ENCODE measurements around the gene LGI4.

- TF ChIP-seq CTCF (IDR thresholded peaks at IDR 0.05; ENCODE audit: low read depth, low read length, missing input control): no peak
- TF ChIP-seq RAD21 (IDR thresholded peaks at IDR 0.05): no peak
- TF ChIP-seq REST (IDR thresholded peaks at IDR 0.05): peak; percentile 28
- TF ChIP-seq FOXA1 (IDR thresholded peaks at IDR 0.05): no peak
- TF ChIP-seq ZBTB33 (IDR thresholded peaks at IDR 0.05): no peak
- TF ChIP-seq JUND (IDR thresholded peaks at IDR 0.05): peak in 1 of 2 donors; percentile 11
- TF ChIP-seq MAX (IDR thresholded peaks at IDR 0.05): no peak
- TF ChIP-seq NR2F2 (IDR thresholded peaks at IDR 0.05): peak; percentile 83
- TF ChIP-seq TAF1 (conservative IDR thresholded peaks at IDR 0.05): no peak
- no peak for TF ChIP-seq ATF3 (IDR thresholded peaks at IDR 0.05)
- TF ChIP-seq YY1 (IDR thresholded peaks at IDR 0.05): peak; percentile 57
- peak; percentile 15 for TF ChIP-seq HNF4G (IDR thresholded peaks at IDR 0.05)
These were observed 53.7 kb downstream of the LGI4 start for GRCh38 chr19:35081201-35081600.
